Lung (tissue), 12 donors: ENCODE measurements around the gene LMTK3. TPM values are rescaled to one million over a fixed set of nuclear protein-coding genes. Genes with fewer than 3 reads are reported as not detected.
A peak's percentile ranks its signal among the peaks of the same experiment; 100 is the strongest.

Experiments used
- ATAC-seq: fragments of 200-7000 bp; cut with Tn5 transposase; one replicate; pipeline ENCODE4 v1.9.1; 2020; ENCODE audit warnings: moderate number of reproducible peaks; ENCODE audit not compliant: insufficient read depth, low FRiP score
- DNase-seq, 3 donors: peaks; one replicate each; pipeline ENCODE4 v3.0.0-alpha.2; 2013 to 2017
- H3K27ac ChIP-seq, 2 donors: one replicate each; pipeline ENCODE4 v1.5.1; 2013; ENCODE audit warnings: mild to moderate bottlenecking in 2 of 2, moderate library complexity in 2 of 2, control low read depth in 1 of 2, inconsistent platforms in 1 of 2, low read depth in 1 of 2, low read length in 1 of 2
- H3K27me3 ChIP-seq, 3 donors: one replicate each; pipeline ENCODE4 v1.5.1; 2013; ENCODE audit warnings: low read length in 2 of 3; ENCODE audit not compliant: control insufficient read depth in 3 of 3, insufficient read depth in 3 of 3
- H3K36me3 ChIP-seq, 4 donors: one replicate each; pipeline ENCODE4 v1.5.1; 2013; ENCODE audit warnings: low read length in 4 of 4, mild to moderate bottlenecking in 1 of 4, moderate library complexity in 1 of 4; ENCODE audit not compliant: control insufficient read depth in 4 of 4, insufficient read depth in 4 of 4
- H3K4me1 ChIP-seq, 5 donors: one replicate each; pipeline ENCODE4 v1.5.1; 2013; ENCODE audit warnings: low read length in 5 of 5, mild to moderate bottlenecking in 2 of 5, moderate library complexity in 1 of 5; ENCODE audit not compliant: control insufficient read depth in 5 of 5, insufficient read depth in 5 of 5
- H3K4me3 ChIP-seq: one replicate; pipeline ENCODE4 v1.5.1; 2013; ENCODE audit warnings: mild to moderate bottlenecking, control low read depth, moderate library complexity
- H3K9ac ChIP-seq, 2 donors: one replicate each; pipeline ENCODE4 v1.5.1; 2013; ENCODE audit warnings: low read length in 2 of 2, control low read depth in 1 of 2; ENCODE audit not compliant: insufficient read depth in 1 of 2
- H3K9me3 ChIP-seq, 4 donors: one replicate each; pipeline ENCODE4 v1.5.1; 2013; ENCODE audit warnings: low read length in 3 of 4, mild to moderate bottlenecking in 1 of 4, moderate library complexity in 1 of 4; ENCODE audit not compliant: control insufficient read depth in 4 of 4, insufficient read depth in 3 of 4
- CTCF ChIP-seq: IDR thresholded peaks from 2 replicates; pipeline ENCODE4 v1.5.1; 2012; ENCODE audit warnings: mild to moderate bottlenecking; ENCODE audit errors: control extremely low read depth, extremely low read depth
- WGBS, 2 donors: extraction: QIAGEN DNeasy Blood & Tissue Kit; methylation state at CpG; one replicate each; pipeline ENCODE4 v1.1.7; 2013; 5-methylcytosine and 5-hydroxymethylcytosine counted together
- polyA plus RNA-seq, 2 donors: library from polyadenylated mRNA; stranded (reverse); fragments of 200-250 nt; gene quantifications; one replicate each; pipeline ENCODE4 v1.2.1, GENCODE V29; 2013
- total RNA-seq, 2 donors: library from RNA; depleted of rRNA in 1 of 2; stranded (reverse); fragments of >200 nt in 1 of 2; gene quantifications; one replicate each; pipeline ENCODE4 v1.2.1, GENCODE V29; 2014 to 2021
- donor health status: control.
- donor health status: control.
- donor health status: Bipolar disorder and iron deficiency.
- donor health status: healthy.
- donor health status: DM: yes; HTN: yes; CAD: no.

LMTK3 gene
- total and polyA plus RNA-seq, 4 donors: 1.9 to 10.7 (median 4.8) TPM

- Histone ChIP-seq H3K4me3 (peak overlapping the region; percentile 37), H3K9me3 (no peaks in the 10 kb centered on the region), H3K9ac (peak overlapping the region in 1 of 2 donors; percentile 47), H3K27me3 (no peaks in the 10 kb centered on the region), H3K27ac (peak overlapping the region; percentile 78 to 92), H3K36me3 (peaks cover 3 to 31% (median 16%) of the 10 kb centered on the region in 4 donors), H3K4me1 (peaks cover 0 to 16% (median 4%) of the 10 kb centered on the region in 5 donors)
- no peak for TF ChIP-seq CTCF
- 11 to 12% methylated on average over 49 to 52 of the region's 52 CpGs for WGBS, 2 donors
- peak; percentile 16 for ATAC-seq
- DNase-seq: peak; percentile 60 to 65 (median 62)
These were observed 30.8 kb downstream of the LMTK3 start for GRCh38 chr19:48480558-48481500.

GRCh38 chr19:48480183-48480557 lies 31.5 kb downstream of the LMTK3 start:
- ATAC-seq (no peak), DNase-seq (peak; percentile 64 to 67 (median 66))
- Histone ChIP-seq H3K4me1 (peaks cover 0 to 16% (median 4%) of the 10 kb centered on the region in 5 donors), H3K9ac (peak overlapping the region in 1 of 2 donors; percentile 47), H3K9me3 (no peaks in the 10 kb centered on the region), H3K36me3 (peaks cover 4 to 37% (median 22%) of the 10 kb centered on the region in 4 donors), H3K27ac (peak overlapping the region; percentile 78 to 92), H3K27me3 (no peaks in the 10 kb centered on the region), H3K4me3 (peak overlapping the region; percentile 37)
- TF ChIP-seq CTCF: no peak
- 14 to 15% methylated on average over 32 of the region's 32 CpGs for WGBS, 2 donors

GRCh38 chr19:48479686-48480085 lies 31.9 kb downstream of the LMTK3 start:
- no peak for DNase-seq
- H3K4me3 ChIP-seq: no peak overlapping the region
- TF ChIP-seq CTCF: no peak
- 80 to 83% methylated on average over 7 of the region's 7 CpGs for WGBS, 2 donors
- peaks cover 9 to 42% (median 27%) of the 10 kb centered on the region in 4 donors for H3K36me3 ChIP-seq
- no peaks in the 10 kb centered on the region for H3K9me3 ChIP-seq
- no peak for ATAC-seq
- H3K27me3 ChIP-seq: no peaks in the 10 kb centered on the region
- H3K4me1 ChIP-seq: peaks cover 0 to 16% (median 4%) of the 10 kb centered on the region in 5 donors
- H3K9ac ChIP-seq: no peak overlapping the region
- peak overlapping the region; percentile 78 to 92 for H3K27ac ChIP-seq
